ENCODE measurements around the gene MISP. TPM values are rescaled to one million over a fixed set of nuclear protein-coding genes. Genes with fewer than 3 reads are reported as not detected.
A peak's percentile ranks its signal among the peaks of the same experiment; 100 is the strongest.

Gene MISP
- total and polyA plus RNA-seq, 9 of the 15 experiments (the other 6 are each of a cell fraction or from before 2014, with no cell fraction given) = 0.04 to 0.29 (median 0.05) TPM; not detected in 5

GRCh38 chr19:737591-738093 lies 13.3 kb upstream of the MISP start (continued):
- TF ChIP-seq, protein P1, sequence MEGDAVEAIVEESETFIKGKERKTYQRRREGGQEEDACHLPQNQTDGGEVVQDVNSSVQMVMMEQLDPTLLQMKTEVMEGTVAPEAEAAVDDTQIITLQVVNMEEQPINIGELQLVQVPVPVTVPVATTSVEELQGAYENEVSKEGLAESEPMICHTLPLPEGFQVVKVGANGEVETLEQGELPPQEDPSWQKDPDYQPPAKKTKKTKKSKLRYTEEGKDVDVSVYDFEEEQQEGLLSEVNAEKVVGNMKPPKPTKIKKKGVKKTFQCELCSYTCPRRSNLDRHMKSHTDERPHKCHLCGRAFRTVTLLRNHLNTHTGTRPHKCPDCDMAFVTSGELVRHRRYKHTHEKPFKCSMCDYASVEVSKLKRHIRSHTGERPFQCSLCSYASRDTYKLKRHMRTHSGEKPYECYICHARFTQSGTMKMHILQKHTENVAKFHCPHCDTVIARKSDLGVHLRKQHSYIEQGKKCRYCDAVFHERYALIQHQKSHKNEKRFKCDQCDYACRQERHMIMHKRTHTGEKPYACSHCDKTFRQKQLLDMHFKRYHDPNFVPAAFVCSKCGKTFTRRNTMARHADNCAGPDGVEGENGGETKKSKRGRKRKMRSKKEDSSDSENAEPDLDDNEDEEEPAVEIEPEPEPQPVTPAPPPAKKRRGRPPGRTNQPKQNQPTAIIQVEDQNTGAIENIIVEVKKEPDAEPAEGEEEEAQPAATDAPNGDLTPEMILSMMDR (IDR thresholded peaks at IDR 0.05 in 2 of 3, conservative IDR thresholded peaks at IDR 0.05 in 1 of 3; ENCODE audit: insufficient read depth in 2 of 3, low read depth in 1 of 3, low read length in 3 of 3) = peak; percentile 67 to 84 (median 71)
- no peak for TF ChIP-seq LARP7 (IDR thresholded peaks at IDR 0.05)
- no peak for TF ChIP-seq CREB3 (tag; conservative IDR thresholded peaks at IDR 0.05; ENCODE audit: low read depth)
- TF ChIP-seq, protein P2, sequence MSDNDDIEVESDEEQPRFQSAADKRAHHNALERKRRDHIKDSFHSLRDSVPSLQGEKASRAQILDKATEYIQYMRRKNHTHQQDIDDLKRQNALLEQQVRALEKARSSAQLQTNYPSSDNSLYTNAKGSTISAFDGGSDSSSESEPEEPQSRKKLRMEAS (CRISPR knock-in tag; IDR thresholded peaks at IDR 0.05) = no peak
- no peak for TF ChIP-seq ZNF785 (CRISPR knock-in tag; IDR thresholded peaks at IDR 0.05)
- no peak for TF ChIP-seq MTA1 (IDR thresholded peaks at IDR 0.05; ENCODE audit: borderline replicate concordance)
- no peak for TF ChIP-seq ZNF511 (CRISPR knock-in tag; IDR thresholded peaks at IDR 0.05)
- TF ChIP-seq ZNF354B (CRISPR knock-in tag; IDR thresholded peaks at IDR 0.05) = no peak
- no peak for TF ChIP-seq CBX5 (IDR thresholded peaks at IDR 0.05; ENCODE audit: borderline replicate concordance, low read depth)
- TF ChIP-seq XRCC5 (IDR thresholded peaks at IDR 0.05; ENCODE audit: low read depth, low read length) = no peak
- no peak for TF ChIP-seq KLF10 (CRISPR knock-in tag; IDR thresholded peaks at IDR 0.05)
- no peak for TF ChIP-seq CAMTA2 (CRISPR knock-in tag; conservative IDR thresholded peaks at IDR 0.05)
- no peak for TF ChIP-seq POLR3G (IDR thresholded peaks at IDR 0.05; ENCODE audit: extremely low read depth, insufficient read length, insufficient replicate concordance)
- no peak for TF ChIP-seq L3MBTL2 (IDR thresholded peaks at IDR 0.05)
- no peak for TF ChIP-seq TAF9B (IDR thresholded peaks at IDR 0.05; ENCODE audit: partially characterized antibody)
- TF ChIP-seq, protein P3, sequence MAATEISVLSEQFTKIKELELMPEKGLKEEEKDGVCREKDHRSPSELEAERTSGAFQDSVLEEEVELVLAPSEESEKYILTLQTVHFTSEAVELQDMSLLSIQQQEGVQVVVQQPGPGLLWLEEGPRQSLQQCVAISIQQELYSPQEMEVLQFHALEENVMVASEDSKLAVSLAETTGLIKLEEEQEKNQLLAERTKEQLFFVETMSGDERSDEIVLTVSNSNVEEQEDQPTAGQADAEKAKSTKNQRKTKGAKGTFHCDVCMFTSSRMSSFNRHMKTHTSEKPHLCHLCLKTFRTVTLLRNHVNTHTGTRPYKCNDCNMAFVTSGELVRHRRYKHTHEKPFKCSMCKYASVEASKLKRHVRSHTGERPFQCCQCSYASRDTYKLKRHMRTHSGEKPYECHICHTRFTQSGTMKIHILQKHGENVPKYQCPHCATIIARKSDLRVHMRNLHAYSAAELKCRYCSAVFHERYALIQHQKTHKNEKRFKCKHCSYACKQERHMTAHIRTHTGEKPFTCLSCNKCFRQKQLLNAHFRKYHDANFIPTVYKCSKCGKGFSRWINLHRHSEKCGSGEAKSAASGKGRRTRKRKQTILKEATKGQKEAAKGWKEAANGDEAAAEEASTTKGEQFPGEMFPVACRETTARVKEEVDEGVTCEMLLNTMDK (IDR thresholded peaks at IDR 0.05; ENCODE audit: borderline replicate concordance, insufficient read depth, low read depth, low read length, poor library complexity, severe bottlenecking) = no peak
- TF ChIP-seq GATAD2A (IDR thresholded peaks at IDR 0.05) = no peak
- peak; percentile 64 for TF ChIP-seq ZNF740 (CRISPR knock-in tag; IDR thresholded peaks at IDR 0.05)
- TF ChIP-seq ZNF740 (tag; IDR thresholded peaks at IDR 0.05) = no peak
- no peak for TF ChIP-seq ZNF134 (CRISPR knock-in tag; conservative IDR thresholded peaks at IDR 0.05)
- TF ChIP-seq NFIC (IDR thresholded peaks at IDR 0.05) = peak; percentile 47
- TF ChIP-seq MYNN (IDR thresholded peaks at IDR 0.05) = no peak
- no peak for TF ChIP-seq MYNN (CRISPR knock-in tag; IDR thresholded peaks at IDR 0.05)
- peak; percentile 93 for TF ChIP-seq BCOR (IDR thresholded peaks at IDR 0.05)
- peak; percentile 89 for TF ChIP-seq SMARCA5 (IDR thresholded peaks at IDR 0.05)
- TF ChIP-seq C11orf30 (IDR thresholded peaks at IDR 0.05; ENCODE audit: low read depth) = no peak
- no peak for TF ChIP-seq CBFA2T2 (conservative IDR thresholded peaks at IDR 0.05)
